ENCODE measurements around the gene CFAP299. TPM values are rescaled to one million over a fixed set of nuclear protein-coding genes. Genes with fewer than 3 reads are reported as not detected.

Gene CFAP299
- total and polyA plus RNA-seq, 10 donors = 0.11 TPM; not detected in 9

DNA sequence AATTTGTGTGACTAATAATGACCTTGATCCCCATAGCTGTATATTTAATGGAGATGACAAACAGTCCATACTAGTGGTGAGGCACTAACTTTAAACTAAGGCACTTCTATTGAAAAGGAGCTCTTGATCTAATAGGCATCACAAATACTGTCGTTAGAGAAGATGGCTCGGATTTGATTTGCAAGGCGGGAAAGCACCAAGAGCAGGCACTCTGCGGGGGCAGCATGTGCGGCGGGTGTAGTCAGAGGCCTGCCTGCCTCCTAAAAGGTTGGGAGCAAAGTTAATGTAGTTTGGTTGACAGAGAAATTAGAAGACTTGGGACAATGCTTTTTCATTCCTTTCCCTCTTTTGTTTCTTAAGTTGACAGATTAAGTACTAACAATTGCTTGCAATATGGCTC lies 278.8 kb downstream of the CFAP299 start:
- no peak for DNase-seq
- Histone ChIP-seq H3K4me1 (peaks cover 0 to 17% (median 0%) of the 10 kb centered on the region in 6 donors), H3K27ac (no peak overlapping the region), H3K27me3 (replicated peaks in 1 of 7) (no peaks in the 10 kb centered on the region), H3K4me3 (no peak overlapping the region), H3K9me3 (no peaks in the 10 kb centered on the region), H3K36me3 (no peaks in the 10 kb centered on the region)
- TF ChIP-seq POLR2AphosphoS5 (IDR thresholded peaks at IDR 0.05) = no peak
- no peak for TF ChIP-seq POLR2A (IDR thresholded peaks at IDR 0.05)
- TF ChIP-seq, protein P1, sequence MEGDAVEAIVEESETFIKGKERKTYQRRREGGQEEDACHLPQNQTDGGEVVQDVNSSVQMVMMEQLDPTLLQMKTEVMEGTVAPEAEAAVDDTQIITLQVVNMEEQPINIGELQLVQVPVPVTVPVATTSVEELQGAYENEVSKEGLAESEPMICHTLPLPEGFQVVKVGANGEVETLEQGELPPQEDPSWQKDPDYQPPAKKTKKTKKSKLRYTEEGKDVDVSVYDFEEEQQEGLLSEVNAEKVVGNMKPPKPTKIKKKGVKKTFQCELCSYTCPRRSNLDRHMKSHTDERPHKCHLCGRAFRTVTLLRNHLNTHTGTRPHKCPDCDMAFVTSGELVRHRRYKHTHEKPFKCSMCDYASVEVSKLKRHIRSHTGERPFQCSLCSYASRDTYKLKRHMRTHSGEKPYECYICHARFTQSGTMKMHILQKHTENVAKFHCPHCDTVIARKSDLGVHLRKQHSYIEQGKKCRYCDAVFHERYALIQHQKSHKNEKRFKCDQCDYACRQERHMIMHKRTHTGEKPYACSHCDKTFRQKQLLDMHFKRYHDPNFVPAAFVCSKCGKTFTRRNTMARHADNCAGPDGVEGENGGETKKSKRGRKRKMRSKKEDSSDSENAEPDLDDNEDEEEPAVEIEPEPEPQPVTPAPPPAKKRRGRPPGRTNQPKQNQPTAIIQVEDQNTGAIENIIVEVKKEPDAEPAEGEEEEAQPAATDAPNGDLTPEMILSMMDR (IDR thresholded peaks at IDR 0.05 in 8 of 11, conservative IDR thresholded peaks at IDR 0.05 in 3 of 11) = no peak
- intact Hi-C loops (cut with DNase I; ENCODE audit: low total_unique reads) = no loop called here
- 88 to 92% (median 90%) methylated on average over 6 of the region's 6 CpGs for WGBS, 5 donors

DNA sequence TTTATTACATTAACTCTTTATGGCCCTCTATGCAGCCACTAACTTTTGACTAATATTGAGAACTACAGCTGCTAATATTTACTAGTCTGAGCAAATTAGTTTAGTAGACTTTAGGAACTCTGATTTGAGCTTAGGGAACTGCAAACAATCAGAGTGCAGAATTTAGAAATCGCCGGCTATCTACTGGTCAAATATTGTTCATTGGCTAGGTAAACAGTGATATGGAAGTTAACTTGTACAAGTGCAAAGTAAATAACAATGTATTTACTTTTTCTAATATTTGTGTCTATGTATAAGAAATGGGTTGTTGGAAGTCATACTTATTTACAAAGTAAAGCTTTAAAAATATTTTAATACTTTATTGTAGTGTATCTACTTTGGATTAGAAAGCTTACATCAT lies 279.6 kb downstream of the CFAP299 start:
- H3K27me3 ChIP-seq (replicated peaks in 1 of 7) = no peaks in the 10 kb centered on the region
- no peaks in the 10 kb centered on the region for H3K36me3 ChIP-seq
- no peak for DNase-seq
- 96 to 99% (median 97%) methylated on average over 2 of the region's 2 CpGs for WGBS, 5 donors
- H3K9me3 ChIP-seq = no peaks in the 10 kb centered on the region
- no peak overlapping the region for H3K4me3 ChIP-seq
- TF ChIP-seq POLR2AphosphoS5 (IDR thresholded peaks at IDR 0.05) (no peak), POLR2A (IDR thresholded peaks at IDR 0.05) (no peak)
- TF ChIP-seq, protein P1 (IDR thresholded peaks at IDR 0.05 in 8 of 11, conservative IDR thresholded peaks at IDR 0.05 in 3 of 11) = no peak
- H3K27ac ChIP-seq = no peak overlapping the region
- H3K4me1 ChIP-seq = peaks cover 0 to 13% (median 0%) of the 10 kb centered on the region in 6 donors
- intact Hi-C loops (cut with DNase I; ENCODE audit: low total_unique reads) = no loop called here

GRCh38 chr4:80619070-80619674 lies 283.6 kb downstream of the CFAP299 start:
- intact Hi-C loops (cut with DNase I; ENCODE audit: low total_unique reads) = no loop called here
- DNase-seq = no peak

GRCh38 chr4:80631861-80632260 lies 296.3 kb downstream of the CFAP299 start:
- H3K9me3 ChIP-seq = peaks cover 0 to 18% (median 13%) of the 10 kb centered on the region in 8 donors
- DNase-seq = no peak
- no peak overlapping the region for H3K4me3 ChIP-seq
- H3K4me1 ChIP-seq = no peaks in the 10 kb centered on the region
- TF ChIP-seq POLR2A (IDR thresholded peaks at IDR 0.05) (no peak), POLR2AphosphoS5 (IDR thresholded peaks at IDR 0.05) (no peak)
- TF ChIP-seq, protein P1 (IDR thresholded peaks at IDR 0.05 in 8 of 11, conservative IDR thresholded peaks at IDR 0.05 in 3 of 11) = no peak
- no peaks in the 10 kb centered on the region for H3K27me3 ChIP-seq (replicated peaks in 1 of 7)
- no peaks in the 10 kb centered on the region for H3K36me3 ChIP-seq
- no peak overlapping the region for H3K27ac ChIP-seq
- intact Hi-C loops (cut with DNase I; ENCODE audit: low total_unique reads) = no loop called here
- WGBS, 5 donors = 71 to 89% (median 82%) methylated on average over 1 of the region's 1 CpG

More at GRCh38 chr4:80619070-80619674, 283.6 kb downstream of the CFAP299 start:
- H3K27me3 ChIP-seq (replicated peaks in 1 of 7) = no peaks in the 10 kb centered on the region
- H3K9me3 ChIP-seq = peaks cover 0 to 17% (median 11%) of the 10 kb centered on the region in 8 donors
- H3K36me3 ChIP-seq = no peaks in the 10 kb centered on the region
- no peaks in the 10 kb centered on the region for H3K4me1 ChIP-seq
- TF ChIP-seq, protein P1 (IDR thresholded peaks at IDR 0.05 in 8 of 11, conservative IDR thresholded peaks at IDR 0.05 in 3 of 11) = peak in 3 of 11 experiments; percentile 11 to 27 (median 25)
- TF ChIP-seq POLR2A (IDR thresholded peaks at IDR 0.05) = no peak
- H3K4me3 ChIP-seq = no peak overlapping the region
- H3K27ac ChIP-seq = no peak overlapping the region
- 14 to 33% (median 30%) methylated on average over 1 of the region's 1 CpG for WGBS, 5 donors
